Measurements from ENCODE around the gene ARID1B.

DNA sequence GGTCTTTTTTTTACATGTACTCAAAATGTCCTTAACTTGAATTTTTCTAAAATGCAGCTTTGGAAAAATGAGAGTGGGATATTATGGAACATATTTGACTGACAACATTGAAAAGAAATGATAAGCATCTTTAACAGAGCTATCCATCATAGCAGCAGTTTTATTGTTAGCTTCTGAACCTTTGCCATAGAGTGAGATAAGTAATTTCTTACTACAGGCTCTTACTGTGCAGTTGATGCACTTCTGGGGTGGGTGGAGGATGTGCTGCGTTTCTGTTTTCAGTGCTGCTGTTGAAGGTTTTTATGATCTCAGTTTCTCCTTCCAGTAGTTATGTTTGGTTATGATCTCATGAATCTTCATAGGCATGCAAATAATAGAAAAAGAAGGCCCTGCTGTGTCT is 279.1 kb downstream of the ARID1B start:
- TF ChIP-seq, protein P1, sequence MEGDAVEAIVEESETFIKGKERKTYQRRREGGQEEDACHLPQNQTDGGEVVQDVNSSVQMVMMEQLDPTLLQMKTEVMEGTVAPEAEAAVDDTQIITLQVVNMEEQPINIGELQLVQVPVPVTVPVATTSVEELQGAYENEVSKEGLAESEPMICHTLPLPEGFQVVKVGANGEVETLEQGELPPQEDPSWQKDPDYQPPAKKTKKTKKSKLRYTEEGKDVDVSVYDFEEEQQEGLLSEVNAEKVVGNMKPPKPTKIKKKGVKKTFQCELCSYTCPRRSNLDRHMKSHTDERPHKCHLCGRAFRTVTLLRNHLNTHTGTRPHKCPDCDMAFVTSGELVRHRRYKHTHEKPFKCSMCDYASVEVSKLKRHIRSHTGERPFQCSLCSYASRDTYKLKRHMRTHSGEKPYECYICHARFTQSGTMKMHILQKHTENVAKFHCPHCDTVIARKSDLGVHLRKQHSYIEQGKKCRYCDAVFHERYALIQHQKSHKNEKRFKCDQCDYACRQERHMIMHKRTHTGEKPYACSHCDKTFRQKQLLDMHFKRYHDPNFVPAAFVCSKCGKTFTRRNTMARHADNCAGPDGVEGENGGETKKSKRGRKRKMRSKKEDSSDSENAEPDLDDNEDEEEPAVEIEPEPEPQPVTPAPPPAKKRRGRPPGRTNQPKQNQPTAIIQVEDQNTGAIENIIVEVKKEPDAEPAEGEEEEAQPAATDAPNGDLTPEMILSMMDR (IDR thresholded peaks at IDR 0.05): no peak
- TF ChIP-seq POLR2A (IDR thresholded peaks at IDR 0.05): no peak
